Activated CD4-positive, alpha-beta T cell treated with anti-CD3 and anti-CD28 coated beads, Interleukin-2, amount 10 ng/mL, durations not matched to agents 24 days and 14 days (primary cell): ENCODE data around the gene TRAF2. TPM values are rescaled to one million over a fixed set of nuclear protein-coding genes. Genes with fewer than 3 reads are reported as not detected.
"Not testable (repeated sequence)": the region's sequence is repeated elsewhere in the genome, so short reads cannot be mapped to it uniquely, and the experiment has no call there.

Experiments used
- DNase-seq: peaks from one replicate; pipeline ENCODE4 v3.0.0; 2022
- H3K27ac Mint-ChIP-seq: one replicate; pipeline ENCODE4 v1.8.0; 2022; ENCODE audit warnings: mild to moderate bottlenecking, mixed read lengths
- H3K27me3 Mint-ChIP-seq: one replicate; pipeline ENCODE4 v1.8.0; 2022; ENCODE audit warnings: mixed read lengths
- H3K36me3 Mint-ChIP-seq: one replicate; pipeline ENCODE4 v1.8.0; 2022; ENCODE audit warnings: low read depth, mild to moderate bottlenecking, mixed read lengths
- H3K4me1 Mint-ChIP-seq: one replicate; pipeline ENCODE4 v1.8.0; 2021; ENCODE audit warnings: mixed read lengths
- H3K4me3 Mint-ChIP-seq: one replicate; pipeline ENCODE4 v1.8.0; 2022; ENCODE audit warnings: mild to moderate bottlenecking, moderate library complexity, mixed read lengths
- H3K9me3 Mint-ChIP-seq: one replicate; pipeline ENCODE4 v1.8.0; 2021; ENCODE audit warnings: mixed read lengths
- intact Hi-C: fragments of 100-400 bp; cut with micrococcal nuclease; formaldehyde crosslinking; loops from one replicate; pipeline ENCODE4 v1.15.1; 2023
- total RNA-seq: library from RNA; stranded (reverse); gene quantifications from 2 replicates; pipeline ENCODE4 v1.2.3, GENCODE V29; 2022

TRAF2 gene
- total RNA-seq, 1 donor from 2014 or later: 66.6 TPM

DNA sequence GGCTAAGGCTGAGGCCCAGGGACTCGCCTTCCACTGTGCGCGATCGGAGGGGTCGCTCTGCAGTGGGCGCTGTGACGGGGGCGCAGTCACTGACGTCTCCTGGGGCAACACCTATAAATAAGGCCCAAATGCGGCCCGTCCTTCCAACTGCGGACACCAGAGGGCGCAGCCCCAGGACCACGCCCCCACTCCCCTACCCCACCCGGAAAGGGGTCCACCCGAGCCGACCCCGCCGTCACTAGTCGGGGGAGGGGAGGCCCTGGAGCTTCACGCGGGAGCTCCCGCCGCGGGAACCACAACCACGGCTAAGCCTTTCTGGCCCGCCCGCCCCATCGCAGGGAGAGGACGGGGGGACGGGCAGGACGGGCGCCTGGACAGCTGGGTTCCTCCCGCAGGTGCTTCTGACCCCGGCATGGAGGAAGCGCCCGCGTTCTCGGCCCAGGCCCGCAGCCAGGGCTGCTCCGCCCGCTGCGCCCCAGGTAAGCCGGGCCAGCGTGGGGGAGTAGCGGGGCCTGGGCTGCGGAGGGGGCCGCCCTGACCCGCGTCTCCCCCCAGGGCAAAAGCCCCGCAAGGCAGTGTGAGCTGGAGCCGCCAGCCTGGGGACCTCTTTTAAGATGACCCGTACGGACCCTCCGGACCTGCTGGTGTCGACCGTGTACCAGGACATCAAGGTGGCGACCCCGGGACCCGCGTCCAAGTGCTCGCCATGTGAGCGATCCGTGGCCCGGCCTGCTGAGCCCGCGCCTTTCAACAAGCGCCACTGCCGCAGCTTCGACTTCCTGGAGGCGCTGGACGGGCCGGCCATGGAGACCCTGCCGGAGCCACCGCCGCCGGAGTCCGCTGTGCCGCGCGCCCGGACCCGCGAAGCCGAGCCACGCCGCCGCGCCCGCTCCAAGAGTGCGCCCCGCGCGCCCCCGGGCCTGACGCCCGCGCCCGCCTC is 42.2 kb upstream of the TRAF2 start:
- Mint-ChIP-seq H3K4me1 (peaks cover 16% of the 10 kb centered on the region), H3K36me3 (peaks cover 18% of the 10 kb centered on the region), H3K4me3 (peak overlapping the region; percentile 67)
- H3K27me3 Mint-ChIP-seq, H3K9me3 Mint-ChIP-seq, H3K27ac Mint-ChIP-seq: not testable (repeated sequence)
- peak; percentile 90 for DNase-seq
- intact Hi-C loops: loop anchor here (10.0 kb wide), 1 partner anchor 321 kb away; no protein-coding TSS in a partner anchor

DNA sequence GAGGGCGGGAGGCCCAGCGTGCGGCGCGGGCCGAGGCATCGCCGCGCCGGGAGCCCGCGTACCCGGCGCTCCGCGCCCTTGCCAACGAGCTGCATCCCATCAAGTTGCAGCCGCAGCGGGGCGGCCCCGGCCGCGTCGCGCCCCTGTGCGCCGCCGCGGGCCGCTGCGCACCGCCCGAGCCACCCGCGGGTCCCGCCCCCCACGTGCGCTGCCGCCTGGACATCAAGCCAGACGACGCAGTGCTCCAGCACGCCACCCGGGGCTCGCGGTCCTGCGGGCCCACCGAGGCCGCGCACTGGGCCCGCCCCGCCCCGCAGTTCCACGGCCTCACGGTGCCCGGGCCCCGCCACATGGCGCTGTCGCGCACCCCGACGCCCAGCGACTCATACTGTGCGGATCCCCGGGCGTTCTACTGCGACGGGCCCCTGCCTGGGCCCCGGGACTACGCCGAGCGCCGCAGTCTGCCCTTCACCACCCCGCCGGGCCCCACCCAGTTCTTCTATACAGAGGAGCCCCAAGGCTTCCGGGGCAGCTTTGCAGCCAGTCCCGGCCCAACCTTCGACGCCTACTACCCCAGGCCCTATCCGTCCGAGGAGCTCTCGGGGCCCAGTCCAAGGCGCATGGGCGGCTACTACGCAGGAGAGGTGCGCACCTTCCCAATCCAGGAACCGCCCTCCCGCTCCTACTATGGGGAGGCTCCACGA is 41.4 kb upstream of the TRAF2 start:
- H3K27me3 Mint-ChIP-seq: peaks cover 7% of the 10 kb centered on the region
- H3K9me3 Mint-ChIP-seq: no peaks in the 10 kb centered on the region
- no peak overlapping the region for H3K27ac Mint-ChIP-seq
- peak overlapping the region; percentile 28 for H3K4me3 Mint-ChIP-seq
- peaks cover 19% of the 10 kb centered on the region for H3K4me1 Mint-ChIP-seq
- peaks cover 22% of the 10 kb centered on the region for H3K36me3 Mint-ChIP-seq
- DNase-seq: no peak
- intact Hi-C loops: loop anchor here (5.0 to 10.0 kb wide), 2 partner anchors 202 to 320 kb away; partner anchors contain the start of gene NPDC1

GRCh38 chr9:136845465-136846260 is 40.7 kb upstream of the TRAF2 start:
- intact Hi-C loops: loop anchor here (5.0 to 10.0 kb wide), 2 partner anchors 202 to 319 kb away; partner anchors contain the start of gene NPDC1
- Mint-ChIP-seq H3K4me1 (peaks cover 20% of the 10 kb centered on the region), H3K9me3 (no peaks in the 10 kb centered on the region), H3K27ac (no peak overlapping the region), H3K4me3 (peak overlapping the region; percentile 28), H3K36me3 (peaks cover 22% of the 10 kb centered on the region), H3K27me3 (peaks cover 7% of the 10 kb centered on the region)
- no peak for DNase-seq

- Mint-ChIP-seq H3K9me3 (no peaks in the 10 kb centered on the region), H3K4me3 (peak overlapping the region; percentile 64), H3K4me1 (peaks cover 20% of the 10 kb centered on the region), H3K27ac (peak overlapping the region; percentile 74), H3K27me3 (peaks cover 7% of the 10 kb centered on the region), H3K36me3 (peaks cover 27% of the 10 kb centered on the region)
- peak; percentile 71 for DNase-seq
- intact Hi-C loops: loop anchor here (5.0 to 10.0 kb wide), 2 partner anchors 201 to 318 kb away; partner anchors contain the start of gene NPDC1
Observed at GRCh38 chr9:136846376-136847087, 39.8 kb upstream of the TRAF2 start.

GRCh38 chr9:136847088-136847825 is 39.1 kb upstream of the TRAF2 start:
- Mint-ChIP-seq H3K36me3 (peaks cover 27% of the 10 kb centered on the region), H3K4me1 (peaks cover 18% of the 10 kb centered on the region), H3K4me3 (peak overlapping the region; percentile 96), H3K9me3 (no peaks in the 10 kb centered on the region), H3K27me3 (peaks cover 7% of the 10 kb centered on the region), H3K27ac (peak overlapping the region; percentile 94)
- DNase-seq: peak; percentile 77
- intact Hi-C loops: loop anchor here (5.0 to 10.0 kb wide), 2 partner anchors 200 to 318 kb away; partner anchors contain the start of gene NPDC1

- peak overlapping the region; percentile 94 for H3K27ac Mint-ChIP-seq
- H3K4me1 Mint-ChIP-seq: peaks cover 16% of the 10 kb centered on the region
- peaks cover 7% of the 10 kb centered on the region for H3K27me3 Mint-ChIP-seq
- H3K36me3 Mint-ChIP-seq: peaks cover 27% of the 10 kb centered on the region
- peak; percentile 96 for DNase-seq
- peak overlapping the region; percentile 96 for H3K4me3 Mint-ChIP-seq
- intact Hi-C loops: loop anchor here (2.0 to 10.0 kb wide), 6 partner anchors 19 to 317 kb away; partner anchors contain the start of genes EDF1, NPDC1 and TMEM141
- H3K9me3 Mint-ChIP-seq: no peaks in the 10 kb centered on the region
Observed at GRCh38 chr9:136847826-136848392, 38.4 kb upstream of the TRAF2 start.

- intact Hi-C loops: loop anchor here (1.0 to 10.0 kb wide), 8 partner anchors 18 to 316 kb away; partner anchors contain the start of genes EDF1, FBXW5, NPDC1 and TMEM141
- H3K4me3 Mint-ChIP-seq: peak overlapping the region; percentile 96
- peak overlapping the region; percentile 92 for H3K27ac Mint-ChIP-seq
- peaks cover 13% of the 10 kb centered on the region for H3K4me1 Mint-ChIP-seq
- peak; percentile 84 for DNase-seq
- peaks cover 7% of the 10 kb centered on the region for H3K27me3 Mint-ChIP-seq
- H3K9me3 Mint-ChIP-seq: no peaks in the 10 kb centered on the region
- H3K36me3 Mint-ChIP-seq: peaks cover 27% of the 10 kb centered on the region
Observed at GRCh38 chr9:136848393-136849037, 37.8 kb upstream of the TRAF2 start.

- no peaks in the 10 kb centered on the region for H3K9me3 Mint-ChIP-seq
- peak within 1 kb of the TSS; percentile 94 for H3K27ac Mint-ChIP-seq
- H3K27me3 Mint-ChIP-seq: peaks cover 7% of the 10 kb centered on the region
- peaks cover 11% of the 10 kb centered on the region for H3K4me1 Mint-ChIP-seq
- H3K36me3 Mint-ChIP-seq: peaks cover 27% of the 10 kb centered on the region
- intact Hi-C loops: loop anchor here (1.0 to 10.0 kb wide), 8 partner anchors 18 to 316 kb away; partner anchors contain the start of genes EDF1, FBXW5, NPDC1 and TMEM141
- DNase-seq: peak; percentile 99
- peak within 1 kb of the TSS; percentile 96 for H3K4me3 Mint-ChIP-seq
Observed at GRCh38 chr9:136849038-136849959, 37.0 kb upstream of the TRAF2 start, which contains the start of gene PHPT1. TSS of gene PHPT1 (plus strand) at chr9:136849409. CDS start at chr9:136849431, 22 bp downstream.

GRCh38 chr9:136849960-136850865 is 36.1 kb upstream of the TRAF2 start:
- Mint-ChIP-seq H3K27ac (peak overlapping the region; percentile 77), H3K27me3 (peaks cover 7% of the 10 kb centered on the region), H3K9me3 (no peaks in the 10 kb centered on the region), H3K4me1 (peaks cover 11% of the 10 kb centered on the region), H3K36me3 (peaks cover 26% of the 10 kb centered on the region), H3K4me3 (peak overlapping the region; percentile 96)
- intact Hi-C loops: loop anchor here (1.0 to 10.0 kb wide), 8 partner anchors 17 to 315 kb away; partner anchors contain the start of genes EDF1, FBXW5, NPDC1 and TMEM141
- no peak for DNase-seq
